Mucosa of descending colon (tissue), 3 donors: ENCODE results near the gene ACHE. TPM values are rescaled to one million over a fixed set of nuclear protein-coding genes. Genes with fewer than 3 reads are reported as not detected.

Source experiments
- ATAC-seq: fragments of 200-7000 bp; cut with Tn5 transposase; one replicate; pipeline ENCODE4 v1.9.1; 2020; ENCODE audit warnings: mild to moderate bottlenecking, moderate library complexity
- DNase-seq, 3 donors: peaks; one replicate each; pipeline ENCODE4 v3.0.0-alpha.2; 2020
- H3K36me3 ChIP-seq: fragments of 200-600 bp; one replicate; pipeline ENCODE4 v1.8.0; 2021; ENCODE audit warnings: low read depth, mild to moderate bottlenecking
- H3K4me1 ChIP-seq: fragments of 200-600 bp; one replicate; pipeline ENCODE4 v1.8.0; 2021; ENCODE audit warnings: low read depth, mild to moderate bottlenecking
- H3K4me3 ChIP-seq: fragments of 200-600 bp; one replicate; pipeline ENCODE4 v1.8.0; 2021; ENCODE audit warnings: mild to moderate bottlenecking
- H3K9me3 ChIP-seq: fragments of 200-600 bp; one replicate; pipeline ENCODE4 v1.8.0; 2021; ENCODE audit warnings: mild to moderate bottlenecking
- intact Hi-C, 2 donors: fragments of 100-400 bp; cut with DNase I in 1 of 2; cut with micrococcal nuclease in 1 of 2; formaldehyde crosslinking; loops; one replicate each; pipeline versions ENCODE4 v1.11.0 to v1.11.1; 2022; cut with DNase I, micrococcal nuclease
- total RNA-seq, 3 donors: library from RNA; stranded (reverse); fragmentation: NEBNext Ultra II Directional in 2 of 3; extraction: Animal tissue kit (Norgen Biotek cat#: 25700) in 2 of 3; gene quantifications; one replicate each; pipeline versions ENCODE4 v1.2.1 to v1.2.4, GENCODE V29; 2021 to 2023
- TF ChIP-seq, protein P1 (sequence below): fragments of 200-600 bp; IDR thresholded peaks from one replicate; pipeline ENCODE4 v1.8.0; 2022; ENCODE audit warnings: antibody characterized with exemption, mild to moderate bottlenecking
- donor health status: DM: no; HTN: no; CAD: no; lungs with moderate emphysema.
- donor health status: DM: no; HTN: no; CAD: no.
- donor health status: DM: no; HTN: yes; CAD: no.

ACHE gene
- total RNA-seq, 3 donors from 2014 or later = 16.2 to 41.4 (median 20.9) TPM

GRCh38 chr7:100887516-100888290 is 8.0 kb downstream of the ACHE start:
- ATAC-seq (peak; percentile 44), DNase-seq (peak; percentile 73 to 88 (median 76))
- TF ChIP-seq, protein P1, sequence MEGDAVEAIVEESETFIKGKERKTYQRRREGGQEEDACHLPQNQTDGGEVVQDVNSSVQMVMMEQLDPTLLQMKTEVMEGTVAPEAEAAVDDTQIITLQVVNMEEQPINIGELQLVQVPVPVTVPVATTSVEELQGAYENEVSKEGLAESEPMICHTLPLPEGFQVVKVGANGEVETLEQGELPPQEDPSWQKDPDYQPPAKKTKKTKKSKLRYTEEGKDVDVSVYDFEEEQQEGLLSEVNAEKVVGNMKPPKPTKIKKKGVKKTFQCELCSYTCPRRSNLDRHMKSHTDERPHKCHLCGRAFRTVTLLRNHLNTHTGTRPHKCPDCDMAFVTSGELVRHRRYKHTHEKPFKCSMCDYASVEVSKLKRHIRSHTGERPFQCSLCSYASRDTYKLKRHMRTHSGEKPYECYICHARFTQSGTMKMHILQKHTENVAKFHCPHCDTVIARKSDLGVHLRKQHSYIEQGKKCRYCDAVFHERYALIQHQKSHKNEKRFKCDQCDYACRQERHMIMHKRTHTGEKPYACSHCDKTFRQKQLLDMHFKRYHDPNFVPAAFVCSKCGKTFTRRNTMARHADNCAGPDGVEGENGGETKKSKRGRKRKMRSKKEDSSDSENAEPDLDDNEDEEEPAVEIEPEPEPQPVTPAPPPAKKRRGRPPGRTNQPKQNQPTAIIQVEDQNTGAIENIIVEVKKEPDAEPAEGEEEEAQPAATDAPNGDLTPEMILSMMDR = no peak
- Histone ChIP-seq H3K36me3 (peaks cover 8% of the 10 kb centered on the region), H3K4me3 (no peak overlapping the region), H3K9me3 (no peaks in the 10 kb centered on the region), H3K4me1 (peaks cover 25% of the 10 kb centered on the region)
- intact Hi-C loops = no loop called here

DNA sequence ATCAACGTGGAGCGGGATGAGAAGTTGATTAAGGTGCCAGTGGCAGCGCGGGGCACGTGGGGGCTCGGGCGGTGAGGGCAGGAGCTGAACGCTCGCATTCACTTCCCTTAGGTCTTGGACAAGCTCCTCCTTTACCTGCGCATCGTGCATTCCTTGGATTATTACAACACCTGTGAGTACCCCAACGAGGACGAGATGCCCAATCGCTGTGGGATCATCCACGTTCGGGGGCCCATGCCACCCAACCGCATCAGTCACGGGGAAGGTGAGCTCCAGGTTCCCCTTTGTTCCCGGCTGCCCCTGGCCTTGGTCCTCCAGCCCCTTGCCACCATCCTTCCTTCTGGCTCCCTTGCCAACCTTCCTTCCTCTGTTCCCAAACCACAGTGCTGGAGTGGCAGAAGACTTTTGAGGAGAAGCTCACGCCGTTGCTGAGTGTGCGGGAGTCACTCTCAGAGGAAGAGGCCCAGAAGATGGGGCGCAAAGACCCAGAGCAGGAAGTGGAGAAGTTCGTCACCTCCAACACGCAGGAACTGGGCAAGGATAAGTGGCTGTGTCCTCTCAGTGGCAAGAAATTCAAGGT is 8.7 kb downstream of the ACHE start:
- no peak for ATAC-seq

DNA sequence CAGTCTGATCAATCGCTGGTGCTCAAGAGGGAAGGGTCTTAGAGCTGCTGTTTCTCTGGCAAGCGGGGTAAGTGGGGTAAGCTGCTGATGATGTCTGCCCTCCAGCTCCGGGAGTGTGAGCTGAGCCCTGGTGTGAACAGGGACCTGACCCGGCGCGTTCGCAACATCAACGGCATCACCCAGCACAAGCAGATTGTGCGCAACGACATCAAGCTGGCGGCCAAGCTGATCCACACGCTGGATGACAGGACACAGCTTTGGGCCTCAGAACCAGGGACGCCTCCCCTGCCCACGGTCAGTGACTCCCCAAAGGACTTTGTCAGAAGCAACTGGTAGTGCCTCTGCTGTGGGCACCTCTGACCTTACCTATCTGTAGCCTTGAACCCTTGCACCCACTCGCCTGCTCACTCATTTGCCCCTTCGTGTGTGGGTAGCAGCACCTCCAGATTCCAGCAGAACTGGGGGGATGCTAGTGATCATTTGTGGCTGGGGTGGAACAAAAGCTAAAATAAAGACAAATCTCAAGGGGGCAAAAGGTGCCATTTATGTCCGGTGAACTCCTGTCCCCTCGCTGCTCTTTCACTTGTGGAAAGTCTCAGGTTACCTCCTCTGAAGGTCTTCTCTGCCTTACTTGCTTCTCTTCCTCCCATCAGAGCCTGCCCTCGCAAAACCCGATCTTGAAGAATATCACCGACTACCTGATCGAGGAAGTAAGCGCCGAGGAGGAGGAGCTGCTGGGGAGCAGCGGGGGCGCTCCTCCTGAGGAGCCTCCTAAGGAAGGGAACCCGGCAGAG is 9.3 kb downstream of the ACHE start:
- ATAC-seq (no peak), DNase-seq (peak in 1 of 3 donors; percentile 26)
- Histone ChIP-seq H3K4me1 (peaks cover 25% of the 10 kb centered on the region), H3K36me3 (peaks cover 8% of the 10 kb centered on the region), H3K9me3 (no peaks in the 10 kb centered on the region), H3K4me3 (no peak overlapping the region)
- TF ChIP-seq, protein P1 = no peak
- intact Hi-C loops = no loop called here

More for the DNA sequence above, 8.7 kb downstream of the ACHE start:
- DNase-seq = no peak
- intact Hi-C loops = no loop called here
- H3K36me3 ChIP-seq = peaks cover 8% of the 10 kb centered on the region
- peaks cover 25% of the 10 kb centered on the region for H3K4me1 ChIP-seq
- H3K4me3 ChIP-seq = no peak overlapping the region
- TF ChIP-seq, protein P1 = no peak
- H3K9me3 ChIP-seq = no peaks in the 10 kb centered on the region

- TF ChIP-seq, protein P1 = no peak
- H3K4me1 ChIP-seq = peaks cover 20% of the 10 kb centered on the region
- DNase-seq (no peak), ATAC-seq (no peak)
- no peaks in the 10 kb centered on the region for H3K9me3 ChIP-seq
- intact Hi-C loops = no loop called here
- peaks cover 8% of the 10 kb centered on the region for H3K36me3 ChIP-seq
- no peak overlapping the region for H3K4me3 ChIP-seq
Measured at GRCh38 chr7:100885440-100886141, 10.1 kb downstream of the ACHE start.

DNA sequence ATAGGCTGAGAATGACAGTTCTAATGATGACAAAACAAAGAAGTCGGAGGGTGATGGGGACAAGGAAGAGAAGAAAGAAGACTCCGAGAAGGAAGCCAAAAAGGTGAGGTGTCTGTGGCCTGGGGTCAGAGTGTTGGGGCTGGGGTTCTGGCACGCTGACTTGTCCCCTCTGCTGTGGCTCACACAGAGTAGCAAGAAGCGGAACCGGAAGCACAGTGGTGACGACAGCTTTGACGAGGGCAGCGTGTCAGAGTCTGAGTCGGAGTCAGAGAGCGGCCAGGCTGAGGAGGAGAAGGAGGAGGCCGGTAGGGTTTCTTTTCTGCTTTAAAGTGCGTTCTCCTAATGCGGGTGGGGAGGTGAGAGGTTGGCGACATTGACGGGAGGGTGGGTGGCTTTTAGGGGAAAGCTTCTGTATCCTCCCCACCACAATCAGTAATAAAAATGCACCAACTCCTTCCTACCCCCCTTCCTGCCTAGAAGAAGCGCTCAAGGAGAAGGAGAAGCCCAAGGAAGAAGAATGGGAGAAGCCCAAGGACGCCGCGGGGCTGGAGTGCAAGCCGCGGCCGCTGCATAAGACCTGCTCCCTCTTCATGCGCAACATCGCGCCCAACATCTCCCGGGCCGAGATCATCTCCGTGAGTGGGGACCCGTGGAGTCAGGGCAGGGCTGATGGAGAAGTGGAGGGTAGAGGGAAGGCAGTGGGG is 10.8 kb downstream of the ACHE start:
- Histone ChIP-seq H3K9me3 (no peaks in the 10 kb centered on the region), H3K4me3 (no peak overlapping the region), H3K4me1 (peaks cover 17% of the 10 kb centered on the region), H3K36me3 (peaks cover 8% of the 10 kb centered on the region)
- TF ChIP-seq, protein P1 = no peak
- DNase-seq = peak in 1 of 3 donors; percentile 27
- intact Hi-C loops = no loop called here
- no peak for ATAC-seq
